GM13977 (cell line): ENCODE data around the gene KLHL30.
A peak's percentile ranks its signal among the peaks of the same experiment; 100 is the strongest.

Experiments used
- DNase-seq: peaks from one replicate; pipeline ENCODE4 v3.0.0; 2012; ENCODE audit warnings: low spot score
- in situ Hi-C: fragments of 300-500 bp; cut with MboI; formaldehyde crosslinking; loops from one replicate; pipeline ENCODE4 v1.12.0; 2022; ENCODE audit warnings: low sequenced_read_pairs, low pct_unique_long_range_greater_than_20kb, mixed read lengths, inconsistent platforms; ENCODE audit not compliant: unreplicated experiment
- TF ChIP-seq, protein P1 (sequence below): IDR thresholded peaks from 2 replicates; pipeline ENCODE4 v1.5.1; 2012; ENCODE audit warnings: mild to moderate bottlenecking, control low read depth; ENCODE audit not compliant: insufficient read depth; ENCODE audit errors: extremely low read depth, missing control alignments

The KLHL30 gene

DNA sequence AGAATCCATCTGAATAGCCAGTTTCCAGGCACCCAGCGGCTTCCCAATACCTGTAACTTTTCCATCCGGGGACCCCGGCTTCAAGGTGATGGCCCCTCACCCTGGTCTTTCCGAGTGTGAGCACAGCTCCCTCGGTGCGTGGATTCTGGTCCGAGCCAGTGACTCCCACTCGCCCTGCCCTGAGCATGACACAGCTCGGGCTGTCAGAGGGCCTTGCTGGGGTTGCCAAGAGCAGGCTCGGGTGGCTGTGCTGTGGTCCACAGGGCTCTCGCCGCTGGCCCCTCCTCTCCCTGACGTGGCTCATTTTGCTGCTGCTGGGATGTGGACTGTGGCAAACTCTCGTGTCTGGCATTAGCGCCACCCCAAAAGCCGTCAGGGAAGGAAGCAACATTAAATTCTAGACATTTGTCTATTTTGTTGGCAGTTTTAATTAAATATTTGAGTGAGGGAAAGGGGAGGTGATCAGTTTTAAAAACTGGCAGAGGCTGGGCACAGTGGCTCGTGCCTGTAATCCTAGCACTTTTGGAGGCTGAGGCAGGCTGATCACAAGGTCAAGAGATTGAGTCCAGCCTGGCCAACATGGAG is 43.9 kb upstream of the KLHL30 start:
- DNase-seq: peak; percentile 17
- TF ChIP-seq, protein P1, sequence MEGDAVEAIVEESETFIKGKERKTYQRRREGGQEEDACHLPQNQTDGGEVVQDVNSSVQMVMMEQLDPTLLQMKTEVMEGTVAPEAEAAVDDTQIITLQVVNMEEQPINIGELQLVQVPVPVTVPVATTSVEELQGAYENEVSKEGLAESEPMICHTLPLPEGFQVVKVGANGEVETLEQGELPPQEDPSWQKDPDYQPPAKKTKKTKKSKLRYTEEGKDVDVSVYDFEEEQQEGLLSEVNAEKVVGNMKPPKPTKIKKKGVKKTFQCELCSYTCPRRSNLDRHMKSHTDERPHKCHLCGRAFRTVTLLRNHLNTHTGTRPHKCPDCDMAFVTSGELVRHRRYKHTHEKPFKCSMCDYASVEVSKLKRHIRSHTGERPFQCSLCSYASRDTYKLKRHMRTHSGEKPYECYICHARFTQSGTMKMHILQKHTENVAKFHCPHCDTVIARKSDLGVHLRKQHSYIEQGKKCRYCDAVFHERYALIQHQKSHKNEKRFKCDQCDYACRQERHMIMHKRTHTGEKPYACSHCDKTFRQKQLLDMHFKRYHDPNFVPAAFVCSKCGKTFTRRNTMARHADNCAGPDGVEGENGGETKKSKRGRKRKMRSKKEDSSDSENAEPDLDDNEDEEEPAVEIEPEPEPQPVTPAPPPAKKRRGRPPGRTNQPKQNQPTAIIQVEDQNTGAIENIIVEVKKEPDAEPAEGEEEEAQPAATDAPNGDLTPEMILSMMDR: no peak
- in situ Hi-C loops: no loop called here

DNA sequence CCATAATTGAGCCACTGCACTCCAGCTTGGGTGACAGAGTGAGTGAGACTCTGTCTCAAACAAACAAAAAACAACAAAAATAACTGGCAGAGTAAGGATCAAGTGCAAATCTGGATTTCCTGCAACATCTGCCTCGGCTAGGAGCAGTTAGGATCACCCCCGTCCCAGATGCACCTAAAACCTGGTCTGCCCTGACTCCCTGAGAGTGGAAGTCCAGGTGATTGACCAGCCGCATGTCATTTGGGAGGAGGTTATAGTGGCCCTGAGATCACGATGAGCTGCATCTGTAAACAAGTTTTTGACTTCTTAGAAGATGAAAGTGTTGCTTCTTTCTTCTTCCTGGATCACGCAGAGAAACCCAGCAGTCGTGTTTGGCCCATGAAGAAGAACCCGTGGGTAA is 43.3 kb upstream of the KLHL30 start:
- DNase-seq: peak; percentile 29
- in situ Hi-C loops: no loop called here
- TF ChIP-seq, protein P1: no peak

DNA sequence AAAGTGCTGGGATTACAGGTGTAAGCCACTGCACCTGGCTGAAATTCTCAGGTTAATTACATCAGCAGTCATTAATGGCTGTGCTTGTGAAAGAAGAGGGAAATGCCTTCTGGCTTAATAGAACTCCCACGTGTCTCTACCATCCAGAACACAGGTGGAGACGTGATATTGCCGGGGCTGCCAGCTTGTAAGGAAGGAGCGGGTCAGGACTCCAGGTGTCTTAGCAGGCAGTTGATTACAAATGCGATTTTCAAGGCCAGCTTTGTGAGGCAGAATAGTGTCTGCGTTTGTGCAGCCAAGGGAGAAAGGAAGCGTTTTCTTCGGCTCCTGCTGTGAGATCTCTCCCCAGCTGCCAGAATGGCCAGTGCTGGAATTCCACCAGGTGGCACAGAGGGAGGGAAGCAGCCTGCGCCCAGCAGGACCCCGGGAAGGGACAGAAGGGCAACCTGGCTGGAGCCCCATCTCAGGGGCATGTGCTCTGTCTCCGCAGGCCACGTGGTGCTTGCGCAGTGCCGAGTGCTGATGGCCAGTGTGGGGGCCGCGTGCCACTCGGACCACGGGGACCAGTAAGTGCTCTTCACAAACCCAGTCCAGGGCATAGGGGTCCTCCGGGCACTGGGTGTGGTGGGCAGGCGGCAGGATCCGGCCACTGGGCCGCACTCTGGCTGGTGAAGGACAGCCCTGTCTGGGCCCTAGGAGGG is 42.0 kb upstream of the KLHL30 start:
- TF ChIP-seq, protein P1: no peak
- in situ Hi-C loops: no loop called here
- peak; percentile 29 for DNase-seq

DNA sequence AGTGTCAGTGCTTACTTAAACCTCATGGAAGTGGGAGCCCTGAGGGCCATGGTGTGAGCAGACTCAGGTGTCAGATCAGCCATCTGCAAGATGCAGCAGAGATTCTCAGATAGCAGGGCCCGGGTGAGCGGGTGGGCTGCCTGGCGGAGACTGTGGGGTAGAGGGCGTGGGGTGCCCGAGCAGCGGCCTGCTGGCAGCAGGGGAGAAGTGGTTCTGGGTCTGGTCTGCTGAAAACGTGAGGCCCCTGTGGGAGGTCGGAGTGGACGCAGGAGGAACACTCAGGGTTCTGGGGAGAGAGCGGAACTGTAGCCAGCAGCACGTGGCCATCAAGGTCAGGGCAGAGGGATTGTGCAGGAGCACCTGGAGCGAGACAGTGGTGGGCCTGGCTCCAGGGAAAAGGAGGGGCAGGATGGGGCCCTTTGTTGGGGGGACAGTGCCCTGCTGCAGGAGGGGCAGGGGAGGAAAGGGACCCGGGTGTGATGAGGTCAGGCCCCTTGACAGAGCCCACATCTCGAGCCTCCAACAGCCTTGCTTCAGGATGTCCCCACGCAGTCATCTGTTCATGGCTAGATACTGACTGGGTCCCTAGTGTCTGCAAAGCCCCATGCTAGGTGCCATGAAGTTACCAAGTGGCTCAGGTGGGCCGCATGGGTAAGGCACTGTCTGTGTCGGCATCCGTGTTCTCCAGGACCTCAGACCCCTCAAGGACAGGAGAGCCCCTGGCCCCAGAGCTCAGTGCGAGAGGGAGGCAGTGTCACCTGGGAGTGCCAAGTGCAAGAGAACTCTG is 41.1 kb upstream of the KLHL30 start:
- in situ Hi-C loops: no loop called here
- TF ChIP-seq, protein P1: no peak
- DNase-seq: peak; percentile 35

DNA sequence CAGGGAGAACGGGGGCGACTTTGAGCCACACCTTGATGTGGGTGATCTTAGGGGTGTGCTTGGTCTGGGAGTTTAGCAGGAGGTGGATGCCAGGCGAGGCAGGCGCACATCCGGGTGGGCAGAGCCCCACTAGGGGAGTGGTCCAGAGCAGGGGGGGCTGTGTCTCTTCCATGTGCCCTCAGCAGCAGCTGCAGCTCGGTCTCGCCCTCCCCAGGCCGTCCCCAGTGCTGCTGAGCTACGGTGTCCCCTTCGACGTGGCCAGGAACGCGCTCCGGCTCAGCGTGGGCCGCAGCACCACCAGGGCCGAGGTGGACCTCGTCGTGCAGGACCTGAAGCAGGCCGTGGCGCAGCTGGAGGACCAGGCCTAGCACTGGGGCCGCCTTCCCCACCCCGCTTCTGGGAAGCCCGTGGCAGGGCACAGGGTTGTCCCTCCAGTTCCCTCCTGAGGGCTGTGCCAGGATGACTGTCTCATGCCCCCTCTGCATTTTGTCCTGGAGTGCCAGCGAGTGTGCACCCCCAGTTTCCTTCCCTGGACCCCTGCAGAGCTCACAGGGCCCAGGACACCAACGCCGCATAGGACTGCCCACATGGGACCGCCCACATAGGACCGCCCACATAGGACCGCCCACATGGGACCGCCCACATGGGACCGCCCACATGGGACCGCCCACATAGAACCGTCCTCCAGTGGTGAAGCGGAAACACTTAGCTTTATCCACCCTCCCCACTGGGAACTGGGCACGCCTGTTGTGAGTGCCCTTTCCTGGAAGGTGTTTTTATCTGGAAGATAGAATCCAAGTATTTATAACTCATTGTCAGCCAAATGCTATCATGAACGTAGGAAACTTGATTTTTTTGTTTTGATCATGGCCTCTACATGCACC is 40.2 kb upstream of the KLHL30 start:
- TF ChIP-seq, protein P1: no peak
- DNase-seq: peak; percentile 89
- in situ Hi-C loops: no loop called here
